Activated naive CD8-positive, alpha-beta T cell treated with anti-CD3 and anti-CD28 coated beads, Interleukin-2, amount 50 U/mL, for 24 hours (primary cell): ENCODE data around the gene MSH5.

ENCODE experiments used
- ATAC-seq: fragments of 150-1000 bp; cut with Tn5 transposase; one replicate; pipeline ENCODE4 v1.10.0; 2021
- DNase-seq: peaks from one replicate; pipeline ENCODE4 v3.0.0; 2021
- H3K27ac Mint-ChIP-seq: one replicate; pipeline ENCODE4 v1.8.0; 2021; ENCODE audit warnings: mild to moderate bottlenecking, mixed read lengths
- H3K27me3 Mint-ChIP-seq: one replicate; pipeline ENCODE4 v1.8.0; 2021; ENCODE audit warnings: mixed read lengths
- H3K36me3 Mint-ChIP-seq: one replicate; pipeline ENCODE4 v1.8.0; 2021; ENCODE audit warnings: low read depth, mixed read lengths
- H3K4me1 Mint-ChIP-seq: one replicate; pipeline ENCODE4 v1.8.0; 2021; ENCODE audit warnings: mixed read lengths
- H3K4me3 Mint-ChIP-seq: one replicate; pipeline ENCODE4 v1.8.0; 2021; ENCODE audit warnings: mild to moderate bottlenecking, moderate library complexity, mixed read lengths
- H3K9me3 Mint-ChIP-seq: one replicate; pipeline ENCODE4 v1.8.0; 2021; ENCODE audit warnings: mixed read lengths

The MSH5 gene

GRCh38 chr6:31749301-31750036 is 9.7 kb downstream of the MSH5 start:
- H3K4me1 Mint-ChIP-seq: no peaks in the 10 kb centered on the region

DNA sequence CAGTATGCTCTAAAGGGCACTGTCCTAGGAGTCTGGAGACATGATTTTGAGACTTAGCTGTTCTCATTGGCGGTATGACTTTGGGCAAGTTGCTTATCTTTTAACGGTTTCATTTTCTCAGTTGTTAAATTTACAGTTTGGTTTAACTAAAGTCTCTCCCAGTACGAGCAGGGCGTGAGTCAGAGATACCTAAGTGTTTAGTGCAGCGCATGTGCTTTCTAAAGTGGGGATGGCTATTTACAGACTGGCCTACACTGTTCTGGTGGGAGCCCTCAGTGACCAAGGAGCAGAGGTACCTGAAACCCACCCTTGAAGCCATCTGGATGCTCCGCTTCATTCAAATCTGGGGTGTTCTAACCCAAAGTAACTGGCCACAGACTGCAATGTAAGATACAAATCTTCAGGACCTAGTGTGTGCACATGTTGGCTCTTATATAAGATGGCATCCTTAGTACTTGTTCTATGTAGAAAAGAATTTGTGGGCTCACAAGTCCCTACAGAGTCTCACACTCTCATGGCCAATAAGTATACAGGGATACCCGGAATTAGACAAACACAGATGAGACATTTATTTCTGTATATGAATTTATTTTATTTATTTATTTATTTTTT is 10.7 kb downstream of the MSH5 start:
- no peaks in the 10 kb centered on the region for H3K27me3 Mint-ChIP-seq
- no peaks in the 10 kb centered on the region for H3K4me1 Mint-ChIP-seq
- no peak overlapping the region for H3K4me3 Mint-ChIP-seq
- peaks cover 28% of the 10 kb centered on the region for H3K36me3 Mint-ChIP-seq
- DNase-seq (no peak), ATAC-seq (no peak)
- H3K9me3 Mint-ChIP-seq: no peaks in the 10 kb centered on the region
- H3K27ac Mint-ChIP-seq: no peak overlapping the region

More at GRCh38 chr6:31749301-31750036, 9.7 kb downstream of the MSH5 start:
- ATAC-seq: no peak
- Mint-ChIP-seq H3K4me3 (no peak overlapping the region), H3K27ac (no peak overlapping the region), H3K36me3 (peaks cover 32% of the 10 kb centered on the region), H3K27me3 (no peaks in the 10 kb centered on the region), H3K9me3 (no peaks in the 10 kb centered on the region)
- DNase-seq: no peak

- H3K9me3 Mint-ChIP-seq: no peaks in the 10 kb centered on the region
- H3K36me3 Mint-ChIP-seq: peaks cover 17% of the 10 kb centered on the region
- no peak for DNase-seq
- H3K27me3 Mint-ChIP-seq: no peaks in the 10 kb centered on the region
- ATAC-seq: no peak
- no peak overlapping the region for H3K4me3 Mint-ChIP-seq
- H3K27ac Mint-ChIP-seq: no peak overlapping the region
- H3K4me1 Mint-ChIP-seq: no peaks in the 10 kb centered on the region
Measured at GRCh38 chr6:31752739-31753319, 13.0 kb downstream of the MSH5 start.

DNA sequence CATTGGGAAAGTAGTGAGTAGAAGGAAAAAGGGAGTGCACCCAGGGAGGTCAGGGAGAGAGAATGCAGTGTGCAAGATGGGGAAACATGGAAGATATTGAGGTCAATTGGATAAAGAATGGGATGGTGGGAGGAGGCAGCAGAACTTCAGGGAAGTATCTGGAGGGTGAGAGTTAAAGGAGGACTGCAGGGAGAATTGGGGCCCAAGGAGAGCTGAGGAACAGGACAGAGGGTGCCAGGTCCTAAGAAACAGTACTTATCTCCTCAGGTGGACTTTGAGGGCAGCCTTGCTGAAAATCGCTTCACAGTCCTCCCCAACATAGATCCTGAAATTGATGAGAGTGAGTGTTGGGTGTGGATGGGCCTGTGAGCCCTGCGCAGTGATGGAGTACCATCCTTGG is 18.5 kb downstream of the MSH5 start:
- Mint-ChIP-seq H3K4me3 (no peak overlapping the region), H3K27ac (no peak overlapping the region), H3K4me1 (no peaks in the 10 kb centered on the region), H3K36me3 (peaks cover 44% of the 10 kb centered on the region), H3K27me3 (no peaks in the 10 kb centered on the region), H3K9me3 (no peaks in the 10 kb centered on the region)
- no peak for ATAC-seq
- DNase-seq: no peak

- no peaks in the 10 kb centered on the region for H3K9me3 Mint-ChIP-seq
- peaks cover 2% of the 10 kb centered on the region for H3K4me1 Mint-ChIP-seq
- H3K36me3 Mint-ChIP-seq: peaks cover 53% of the 10 kb centered on the region
- no peaks in the 10 kb centered on the region for H3K27me3 Mint-ChIP-seq
- DNase-seq (no peak), ATAC-seq (no peak)
- no peak overlapping the region for H3K27ac Mint-ChIP-seq
- no peak overlapping the region for H3K4me3 Mint-ChIP-seq
Measured at GRCh38 chr6:31760790-31761189, 21.0 kb downstream of the MSH5 start.

DNA sequence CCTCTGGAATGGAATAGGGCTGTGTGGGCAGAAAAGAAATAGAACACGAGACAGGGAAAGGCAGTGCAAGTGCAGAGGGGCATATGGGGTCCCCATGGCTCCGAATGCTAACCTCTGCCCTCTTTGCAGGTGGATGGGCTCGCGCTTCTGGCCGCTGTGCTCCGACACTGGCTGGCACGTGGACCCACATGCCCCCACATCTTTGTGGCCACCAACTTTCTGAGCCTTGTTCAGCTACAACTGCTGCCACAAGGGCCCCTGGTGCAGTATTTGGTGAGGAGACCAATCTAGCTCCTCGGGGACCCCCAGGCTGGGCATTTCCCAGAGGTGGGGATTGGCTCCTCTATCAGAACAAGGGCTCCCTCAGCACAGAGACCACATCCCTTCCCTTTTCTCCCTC is 21.5 kb downstream of the MSH5 start:
- DNase-seq (no peak), ATAC-seq (no peak)
- Mint-ChIP-seq H3K4me1 (peaks cover 2% of the 10 kb centered on the region), H3K4me3 (no peak overlapping the region), H3K27ac (no peak overlapping the region), H3K27me3 (no peaks in the 10 kb centered on the region), H3K36me3 (peaks cover 53% of the 10 kb centered on the region), H3K9me3 (no peaks in the 10 kb centered on the region)

DNA sequence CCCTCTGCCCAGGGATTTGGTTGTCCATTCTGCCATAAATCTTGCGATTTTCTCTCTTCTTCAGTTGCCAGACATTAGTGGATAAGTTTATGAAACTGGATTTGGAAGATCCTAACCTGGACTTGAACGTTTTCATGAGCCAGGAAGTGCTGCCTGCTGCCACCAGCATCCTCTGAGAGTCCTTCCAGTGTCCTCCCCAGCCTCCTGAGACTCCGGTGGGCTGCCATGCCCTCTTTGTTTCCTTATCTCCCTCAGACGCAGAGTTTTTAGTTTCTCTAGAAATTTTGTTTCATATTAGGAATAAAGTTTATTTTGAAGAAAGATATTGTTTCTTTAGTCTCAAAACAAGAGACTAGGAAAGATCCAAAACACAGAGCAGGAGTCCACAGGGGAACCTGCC is 22.6 kb downstream of the MSH5 start, which contains the start of gene SAPCD1:
Gene SAPCD1 (plus strand): TSS at position 301 of the 400 bp plus-strand sequence. CDS start 399 bp downstream, outside the sequence.
- ATAC-seq: no peak
- H3K27me3 Mint-ChIP-seq: no peaks in the 10 kb centered on the region
- no peak within 1 kb of the TSS for H3K4me3 Mint-ChIP-seq
- peaks cover 2% of the 10 kb centered on the region for H3K4me1 Mint-ChIP-seq
- H3K27ac Mint-ChIP-seq: no peak within 1 kb of the TSS
- H3K9me3 Mint-ChIP-seq: no peaks in the 10 kb centered on the region
- H3K36me3 Mint-ChIP-seq: peaks cover 51% of the 10 kb centered on the region
- no peak for DNase-seq

DNA sequence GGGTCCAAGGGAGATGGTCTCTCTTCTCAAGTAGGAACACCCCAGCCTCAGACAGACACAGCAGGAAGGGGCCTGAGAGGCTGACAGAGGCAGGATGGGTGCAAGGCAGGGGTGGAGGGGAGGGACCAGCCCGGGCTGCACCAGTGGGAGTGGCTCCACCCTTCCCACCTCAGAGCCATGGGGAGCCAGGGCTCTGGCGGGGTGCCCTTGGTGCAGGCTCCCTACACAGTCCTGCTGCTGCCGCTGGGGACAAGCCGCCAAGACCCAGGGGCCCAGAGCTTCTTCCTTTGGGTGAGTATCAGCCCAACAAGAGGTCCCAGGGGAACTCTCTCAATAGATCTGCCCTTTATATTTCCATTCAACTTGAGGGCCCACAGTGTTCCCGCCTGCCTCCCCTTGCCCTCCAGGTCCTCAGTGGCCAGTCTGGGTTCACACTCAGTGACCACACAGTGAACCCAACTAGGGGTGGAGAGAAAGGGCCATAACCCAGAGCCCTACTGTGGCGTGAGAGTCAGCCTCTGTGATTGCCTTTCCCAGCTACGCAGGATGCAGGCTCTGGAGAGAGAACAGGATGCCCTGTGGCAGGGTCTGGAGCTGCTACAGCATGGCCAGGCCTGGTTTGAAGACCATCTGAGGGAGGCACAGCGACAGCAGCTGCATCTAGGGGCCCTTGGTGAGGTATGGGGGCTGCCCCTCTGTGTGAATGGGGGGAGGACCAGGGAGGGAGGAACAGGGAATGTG is 23.2 kb downstream of the MSH5 start:
- Mint-ChIP-seq H3K9me3 (no peaks in the 10 kb centered on the region), H3K27me3 (no peaks in the 10 kb centered on the region), H3K36me3 (peaks cover 48% of the 10 kb centered on the region), H3K27ac (no peak overlapping the region), H3K4me3 (no peak overlapping the region), H3K4me1 (peaks cover 2% of the 10 kb centered on the region)
- no peak for ATAC-seq
- DNase-seq: no peak

- peaks cover 43% of the 10 kb centered on the region for H3K36me3 Mint-ChIP-seq
- no peaks in the 10 kb centered on the region for H3K27me3 Mint-ChIP-seq
- H3K4me3 Mint-ChIP-seq: no peak overlapping the region
- H3K27ac Mint-ChIP-seq: no peak overlapping the region
- no peak for ATAC-seq
- no peak for DNase-seq
- H3K9me3 Mint-ChIP-seq: no peaks in the 10 kb centered on the region
- H3K4me1 Mint-ChIP-seq: peaks cover 2% of the 10 kb centered on the region
Measured at GRCh38 chr6:31763619-31763940, 23.8 kb downstream of the MSH5 start.

DNA sequence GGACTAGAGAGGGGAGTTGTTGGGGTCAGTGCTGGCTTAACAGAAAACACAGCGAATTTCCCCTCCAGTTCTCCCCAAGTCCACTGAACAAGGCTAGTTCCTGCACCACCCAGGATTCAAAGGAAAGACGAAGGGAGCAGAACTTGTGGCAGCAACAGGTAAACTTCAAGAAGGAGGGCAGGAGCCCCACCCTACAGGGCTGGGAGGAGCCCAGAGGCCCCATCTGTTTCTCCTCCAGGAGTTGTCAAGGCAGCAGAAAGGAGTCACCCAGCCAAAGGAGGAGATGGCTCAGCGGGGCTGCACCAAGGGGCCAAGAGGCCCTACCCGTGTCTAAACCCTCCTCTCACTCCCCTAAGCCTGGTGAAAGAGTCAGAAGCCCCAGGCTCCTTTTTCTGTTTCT is 24.4 kb downstream of the MSH5 start:
- H3K9me3 Mint-ChIP-seq: no peaks in the 10 kb centered on the region
- no peak for DNase-seq
- no peaks in the 10 kb centered on the region for H3K27me3 Mint-ChIP-seq
- peaks cover 37% of the 10 kb centered on the region for H3K36me3 Mint-ChIP-seq
- H3K27ac Mint-ChIP-seq: no peak overlapping the region
- no peak for ATAC-seq
- H3K4me3 Mint-ChIP-seq: no peak overlapping the region
- H3K4me1 Mint-ChIP-seq: peaks cover 4% of the 10 kb centered on the region

GRCh38 chr6:31765559-31765909 is 25.7 kb downstream of the MSH5 start:
- ATAC-seq (no peak), DNase-seq (no peak)
- Mint-ChIP-seq H3K4me3 (no peak overlapping the region), H3K27me3 (no peaks in the 10 kb centered on the region), H3K36me3 (peaks cover 25% of the 10 kb centered on the region), H3K27ac (no peak overlapping the region), H3K9me3 (no peaks in the 10 kb centered on the region), H3K4me1 (peaks cover 11% of the 10 kb centered on the region)

GRCh38 chr6:31765910-31766794 is 26.3 kb downstream of the MSH5 start:
- ATAC-seq (no peak), DNase-seq (no peak)
- Mint-ChIP-seq H3K27ac (no peak overlapping the region), H3K27me3 (no peaks in the 10 kb centered on the region), H3K9me3 (no peaks in the 10 kb centered on the region), H3K36me3 (peaks cover 21% of the 10 kb centered on the region), H3K4me1 (peaks cover 14% of the 10 kb centered on the region), H3K4me3 (no peak overlapping the region)

- Mint-ChIP-seq H3K4me1 (peaks cover 23% of the 10 kb centered on the region), H3K4me3 (no peak overlapping the region), H3K9me3 (no peaks in the 10 kb centered on the region), H3K27ac (no peak overlapping the region), H3K27me3 (no peaks in the 10 kb centered on the region), H3K36me3 (peaks cover 17% of the 10 kb centered on the region)
- DNase-seq (no peak), ATAC-seq (no peak)
Measured at GRCh38 chr6:31767096-31767645, 27.4 kb downstream of the MSH5 start.
